SH-SY5Y (cell line): Measurements from ENCODE around the gene MRPL40.

ENCODE experiments used
- GATA2 ChIP-seq: IDR thresholded peaks from 2 replicates; pipeline ENCODE4 v1.6.1; 2011; ENCODE audit warnings: mild to moderate bottlenecking, low read depth, low read length
- GATA3 ChIP-seq: IDR thresholded peaks from 2 replicates; pipeline ENCODE4 v1.6.1; 2011; ENCODE audit warnings: low read depth, mild to moderate bottlenecking, low read length, moderate library complexity

GRCh38 chr22:19480789-19481188 lies 48.4 kb downstream of the MRPL40 start:
- TF ChIP-seq GATA2: no peak
- no peak for TF ChIP-seq GATA3
